K562 (cell line): Measurements from ENCODE around the gene DYNC1H1. TPM values are rescaled to one million over a fixed set of nuclear protein-coding genes. Genes with fewer than 3 reads are reported as not detected.

Experiments
- CBX5 ChIP-seq: IDR thresholded peaks from 2 replicates; pipeline ENCODE4 v1.6.1; 2014; ENCODE audit warnings: low read depth, borderline replicate concordance
- KLF1 ChIP-seq: fragments of 450-650 bp; IDR thresholded peaks from 2 replicates; pipeline ENCODE4 v1.6.1; 2016; ENCODE audit warnings: missing genetic modification characterization, missing compliant biosample characterization
- NFRKB ChIP-seq: fragments of 450-650 bp; IDR thresholded peaks from 2 replicates; pipeline ENCODE4 v1.6.1; 2016; ENCODE audit warnings: low read depth
- POLR3A ChIP-seq: IDR thresholded peaks from 2 replicates; pipeline ENCODE4 v1.6.1; 2011; ENCODE audit warnings: borderline replicate concordance, mild to moderate bottlenecking, moderate library complexity; ENCODE audit not compliant: insufficient read length, insufficient read depth; ENCODE audit errors: extremely low read depth
- POU5F1 ChIP-seq: fragments of 150-350 bp; IDR thresholded peaks from 2 replicates; pipeline ENCODE4 v1.6.1; 2014; ENCODE audit warnings: borderline replicate concordance, low read length, low read depth, mild to moderate bottlenecking; ENCODE audit not compliant: partially characterized antibody
- ZNF316 ChIP-seq: fragments of 450-650 bp; IDR thresholded peaks from 2 replicates; pipeline ENCODE4 v1.6.1; 2016
- ZZZ3 ChIP-seq: fragments of 450-650 bp; IDR thresholded peaks from 2 replicates; pipeline ENCODE4 v1.6.1; 2016; ENCODE audit warnings: antibody characterized with exemption, mild to moderate bottlenecking, moderate library complexity
- polyA plus RNA-seq, 8 experiments: library from polyadenylated mRNA; depleted of rRNA in 4 of 8; stranded (reverse) in 5 of 8; unstranded in 3 of 8; fragments of >200 nt; fragmentation: Nextera tagmentation in 2 of 8; fragmentation: Illumina TruSeq in 1 of 8; extraction: Ambion mirVana in 2 of 8; extraction: Trizol in 1 of 8; gene quantifications; 2 replicates each; pipeline versions ENCODE4 v1.2.1 to v1.2.3, GENCODE V29; 2011 to 2014; ENCODE audit warnings: inconsistent platforms in 1 of 8, missing spikeins in 1 of 8
- total RNA-seq, 7 experiments: library from RNA; depleted of rRNA in 6 of 7; stranded (reverse); fragments of >200 nt in 6 of 7; fragmentation: Illumina TruSeq in 2 of 7; extraction: Trizol in 2 of 7; gene quantifications; 2 replicates each; pipeline versions ENCODE4 v1.2.1 to v1.2.3, GENCODE V29; 2011 to 2021; ENCODE audit warnings: low replicate concordance in 1 of 7
- TF ChIP-seq, protein P1 (sequence below): fragments of 200-600 bp; sonication (generic); IDR thresholded peaks from one replicate; pipeline ENCODE4 v1.6.1; 2012; ENCODE audit warnings: mild to moderate bottlenecking, low read depth, low read length, inconsistent platforms
- TF ChIP-seq, protein P2 (sequence below): fragments of 450-650 bp; conservative IDR thresholded peaks from 2 replicates; pipeline ENCODE4 v1.6.1; 2016; ENCODE audit warnings: missing genetic modification characterization, low read depth, mild to moderate bottlenecking, control low read depth, missing compliant biosample characterization
- TF ChIP-seq, protein P3 (sequence below): fragments of 150-350 bp; IDR thresholded peaks from 2 replicates; pipeline ENCODE4 v1.6.1; 2014; ENCODE audit warnings: low read depth, mild to moderate bottlenecking, low read length, borderline replicate concordance

Gene DYNC1H1
- total and polyA plus RNA-seq, 9 of the 15 experiments (the other 6 are each of a cell fraction or from before 2014, with no cell fraction given): 31.9 to 335 (median 115) TPM

DNA sequence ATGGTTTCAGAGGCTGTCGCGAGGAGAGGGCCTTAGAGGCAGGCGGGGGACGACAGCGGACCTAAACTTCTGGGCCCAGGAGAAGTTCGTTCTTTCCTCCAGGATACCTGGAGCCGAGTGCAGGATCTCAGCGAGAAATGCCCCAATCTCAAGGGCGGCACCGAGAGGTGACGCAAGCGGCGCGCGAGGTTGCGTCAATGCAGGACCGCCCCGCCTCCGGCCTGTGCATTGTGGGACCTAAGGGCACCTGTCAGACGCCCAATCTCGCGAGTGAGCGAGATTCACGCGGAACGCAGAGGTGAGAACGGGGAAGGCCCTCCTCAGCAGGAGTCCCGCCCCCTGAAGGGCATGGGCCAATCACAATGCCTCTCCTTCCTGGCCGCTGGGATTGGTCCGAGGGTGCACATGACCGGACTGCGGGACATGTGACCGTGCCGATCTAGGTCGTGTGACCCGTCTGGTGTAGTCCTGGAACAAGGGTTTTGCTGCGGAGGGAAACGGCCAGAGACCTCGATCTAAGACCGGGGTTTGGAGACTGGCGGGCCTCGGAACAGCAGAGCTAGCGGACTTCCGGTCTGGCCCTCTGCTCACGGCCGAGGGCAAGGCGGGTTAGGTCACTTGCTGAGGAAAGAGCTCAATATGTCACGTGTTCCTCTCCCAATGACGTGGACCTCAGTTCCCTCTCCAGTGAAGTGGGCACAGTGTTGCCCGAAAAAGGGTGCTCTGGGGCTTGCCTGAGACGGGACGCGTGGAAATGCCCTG lies 16.3 kb upstream of the DYNC1H1 start (continued):
- TF ChIP-seq, protein P1, sequence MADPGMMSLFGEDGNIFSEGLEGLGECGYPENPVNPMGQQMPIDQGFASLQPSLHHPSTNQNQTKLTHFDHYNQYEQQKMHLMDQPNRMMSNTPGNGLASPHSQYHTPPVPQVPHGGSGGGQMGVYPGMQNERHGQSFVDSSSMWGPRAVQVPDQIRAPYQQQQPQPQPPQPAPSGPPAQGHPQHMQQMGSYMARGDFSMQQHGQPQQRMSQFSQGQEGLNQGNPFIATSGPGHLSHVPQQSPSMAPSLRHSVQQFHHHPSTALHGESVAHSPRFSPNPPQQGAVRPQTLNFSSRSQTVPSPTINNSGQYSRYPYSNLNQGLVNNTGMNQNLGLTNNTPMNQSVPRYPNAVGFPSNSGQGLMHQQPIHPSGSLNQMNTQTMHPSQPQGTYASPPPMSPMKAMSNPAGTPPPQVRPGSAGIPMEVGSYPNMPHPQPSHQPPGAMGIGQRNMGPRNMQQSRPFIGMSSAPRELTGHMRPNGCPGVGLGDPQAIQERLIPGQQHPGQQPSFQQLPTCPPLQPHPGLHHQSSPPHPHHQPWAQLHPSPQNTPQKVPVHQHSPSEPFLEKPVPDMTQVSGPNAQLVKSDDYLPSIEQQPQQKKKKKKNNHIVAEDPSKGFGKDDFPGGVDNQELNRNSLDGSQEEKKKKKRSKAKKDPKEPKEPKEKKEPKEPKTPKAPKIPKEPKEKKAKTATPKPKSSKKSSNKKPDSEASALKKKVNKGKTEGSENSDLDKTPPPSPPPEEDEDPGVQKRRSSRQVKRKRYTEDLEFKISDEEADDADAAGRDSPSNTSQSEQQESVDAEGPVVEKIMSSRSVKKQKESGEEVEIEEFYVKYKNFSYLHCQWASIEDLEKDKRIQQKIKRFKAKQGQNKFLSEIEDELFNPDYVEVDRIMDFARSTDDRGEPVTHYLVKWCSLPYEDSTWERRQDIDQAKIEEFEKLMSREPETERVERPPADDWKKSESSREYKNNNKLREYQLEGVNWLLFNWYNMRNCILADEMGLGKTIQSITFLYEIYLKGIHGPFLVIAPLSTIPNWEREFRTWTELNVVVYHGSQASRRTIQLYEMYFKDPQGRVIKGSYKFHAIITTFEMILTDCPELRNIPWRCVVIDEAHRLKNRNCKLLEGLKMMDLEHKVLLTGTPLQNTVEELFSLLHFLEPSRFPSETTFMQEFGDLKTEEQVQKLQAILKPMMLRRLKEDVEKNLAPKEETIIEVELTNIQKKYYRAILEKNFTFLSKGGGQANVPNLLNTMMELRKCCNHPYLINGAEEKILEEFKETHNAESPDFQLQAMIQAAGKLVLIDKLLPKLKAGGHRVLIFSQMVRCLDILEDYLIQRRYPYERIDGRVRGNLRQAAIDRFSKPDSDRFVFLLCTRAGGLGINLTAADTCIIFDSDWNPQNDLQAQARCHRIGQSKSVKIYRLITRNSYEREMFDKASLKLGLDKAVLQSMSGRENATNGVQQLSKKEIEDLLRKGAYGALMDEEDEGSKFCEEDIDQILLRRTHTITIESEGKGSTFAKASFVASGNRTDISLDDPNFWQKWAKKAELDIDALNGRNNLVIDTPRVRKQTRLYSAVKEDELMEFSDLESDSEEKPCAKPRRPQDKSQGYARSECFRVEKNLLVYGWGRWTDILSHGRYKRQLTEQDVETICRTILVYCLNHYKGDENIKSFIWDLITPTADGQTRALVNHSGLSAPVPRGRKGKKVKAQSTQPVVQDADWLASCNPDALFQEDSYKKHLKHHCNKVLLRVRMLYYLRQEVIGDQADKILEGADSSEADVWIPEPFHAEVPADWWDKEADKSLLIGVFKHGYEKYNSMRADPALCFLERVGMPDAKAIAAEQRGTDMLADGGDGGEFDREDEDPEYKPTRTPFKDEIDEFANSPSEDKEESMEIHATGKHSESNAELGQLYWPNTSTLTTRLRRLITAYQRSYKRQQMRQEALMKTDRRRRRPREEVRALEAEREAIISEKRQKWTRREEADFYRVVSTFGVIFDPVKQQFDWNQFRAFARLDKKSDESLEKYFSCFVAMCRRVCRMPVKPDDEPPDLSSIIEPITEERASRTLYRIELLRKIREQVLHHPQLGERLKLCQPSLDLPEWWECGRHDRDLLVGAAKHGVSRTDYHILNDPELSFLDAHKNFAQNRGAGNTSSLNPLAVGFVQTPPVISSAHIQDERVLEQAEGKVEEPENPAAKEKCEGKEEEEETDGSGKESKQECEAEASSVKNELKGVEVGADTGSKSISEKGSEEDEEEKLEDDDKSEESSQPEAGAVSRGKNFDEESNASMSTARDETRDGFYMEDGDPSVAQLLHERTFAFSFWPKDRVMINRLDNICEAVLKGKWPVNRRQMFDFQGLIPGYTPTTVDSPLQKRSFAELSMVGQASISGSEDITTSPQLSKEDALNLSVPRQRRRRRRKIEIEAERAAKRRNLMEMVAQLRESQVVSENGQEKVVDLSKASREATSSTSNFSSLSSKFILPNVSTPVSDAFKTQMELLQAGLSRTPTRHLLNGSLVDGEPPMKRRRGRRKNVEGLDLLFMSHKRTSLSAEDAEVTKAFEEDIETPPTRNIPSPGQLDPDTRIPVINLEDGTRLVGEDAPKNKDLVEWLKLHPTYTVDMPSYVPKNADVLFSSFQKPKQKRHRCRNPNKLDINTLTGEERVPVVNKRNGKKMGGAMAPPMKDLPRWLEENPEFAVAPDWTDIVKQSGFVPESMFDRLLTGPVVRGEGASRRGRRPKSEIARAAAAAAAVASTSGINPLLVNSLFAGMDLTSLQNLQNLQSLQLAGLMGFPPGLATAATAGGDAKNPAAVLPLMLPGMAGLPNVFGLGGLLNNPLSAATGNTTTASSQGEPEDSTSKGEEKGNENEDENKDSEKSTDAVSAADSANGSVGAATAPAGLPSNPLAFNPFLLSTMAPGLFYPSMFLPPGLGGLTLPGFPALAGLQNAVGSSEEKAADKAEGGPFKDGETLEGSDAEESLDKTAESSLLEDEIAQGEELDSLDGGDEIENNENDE: no peak
- TF ChIP-seq, protein P2, sequence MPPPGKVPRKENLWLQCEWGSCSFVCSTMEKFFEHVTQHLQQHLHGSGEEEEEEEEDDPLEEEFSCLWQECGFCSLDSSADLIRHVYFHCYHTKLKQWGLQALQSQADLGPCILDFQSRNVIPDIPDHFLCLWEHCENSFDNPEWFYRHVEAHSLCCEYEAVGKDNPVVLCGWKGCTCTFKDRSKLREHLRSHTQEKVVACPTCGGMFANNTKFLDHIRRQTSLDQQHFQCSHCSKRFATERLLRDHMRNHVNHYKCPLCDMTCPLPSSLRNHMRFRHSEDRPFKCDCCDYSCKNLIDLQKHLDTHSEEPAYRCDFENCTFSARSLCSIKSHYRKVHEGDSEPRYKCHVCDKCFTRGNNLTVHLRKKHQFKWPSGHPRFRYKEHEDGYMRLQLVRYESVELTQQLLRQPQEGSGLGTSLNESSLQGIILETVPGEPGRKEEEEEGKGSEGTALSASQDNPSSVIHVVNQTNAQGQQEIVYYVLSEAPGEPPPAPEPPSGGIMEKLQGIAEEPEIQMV (tag): no peak
- no peak for TF ChIP-seq POLR3A
- no peak for TF ChIP-seq KLF1 (tag)
- no peak for TF ChIP-seq ZZZ3
- TF ChIP-seq, protein P3, sequence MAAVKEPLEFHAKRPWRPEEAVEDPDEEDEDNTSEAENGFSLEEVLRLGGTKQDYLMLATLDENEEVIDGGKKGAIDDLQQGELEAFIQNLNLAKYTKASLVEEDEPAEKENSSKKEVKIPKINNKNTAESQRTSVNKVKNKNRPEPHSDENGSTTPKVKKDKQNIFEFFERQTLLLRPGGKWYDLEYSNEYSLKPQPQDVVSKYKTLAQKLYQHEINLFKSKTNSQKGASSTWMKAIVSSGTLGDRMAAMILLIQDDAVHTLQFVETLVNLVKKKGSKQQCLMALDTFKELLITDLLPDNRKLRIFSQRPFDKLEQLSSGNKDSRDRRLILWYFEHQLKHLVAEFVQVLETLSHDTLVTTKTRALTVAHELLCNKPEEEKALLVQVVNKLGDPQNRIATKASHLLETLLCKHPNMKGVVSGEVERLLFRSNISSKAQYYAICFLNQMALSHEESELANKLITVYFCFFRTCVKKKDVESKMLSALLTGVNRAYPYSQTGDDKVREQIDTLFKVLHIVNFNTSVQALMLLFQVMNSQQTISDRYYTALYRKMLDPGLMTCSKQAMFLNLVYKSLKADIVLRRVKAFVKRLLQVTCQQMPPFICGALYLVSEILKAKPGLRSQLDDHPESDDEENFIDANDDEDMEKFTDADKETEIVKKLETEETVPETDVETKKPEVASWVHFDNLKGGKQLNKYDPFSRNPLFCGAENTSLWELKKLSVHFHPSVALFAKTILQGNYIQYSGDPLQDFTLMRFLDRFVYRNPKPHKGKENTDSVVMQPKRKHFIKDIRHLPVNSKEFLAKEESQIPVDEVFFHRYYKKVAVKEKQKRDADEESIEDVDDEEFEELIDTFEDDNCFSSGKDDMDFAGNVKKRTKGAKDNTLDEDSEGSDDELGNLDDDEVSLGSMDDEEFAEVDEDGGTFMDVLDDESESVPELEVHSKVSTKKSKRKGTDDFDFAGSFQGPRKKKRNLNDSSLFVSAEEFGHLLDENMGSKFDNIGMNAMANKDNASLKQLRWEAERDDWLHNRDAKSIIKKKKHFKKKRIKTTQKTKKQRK: 0 out of 2 replicates have a peak, but pooled peaks have one; percentile 16
- no peak for TF ChIP-seq POU5F1
- TF ChIP-seq ZNF316: no peak
- TF ChIP-seq CBX5: no peak
- TF ChIP-seq NFRKB: peak; percentile 44; the same call in 1 of the 2 replicates
